GM15510 (cell line): ENCODE measurements around the gene NRXN2.

ENCODE experiments used
- POLR2A ChIP-seq: IDR thresholded peaks from 3 replicates; pipeline ENCODE4 v1.6.1; 2011; ENCODE audit warnings: borderline replicate concordance; ENCODE audit not compliant: insufficient read length; ENCODE audit errors: extremely low read depth

The NRXN2 gene

DNA sequence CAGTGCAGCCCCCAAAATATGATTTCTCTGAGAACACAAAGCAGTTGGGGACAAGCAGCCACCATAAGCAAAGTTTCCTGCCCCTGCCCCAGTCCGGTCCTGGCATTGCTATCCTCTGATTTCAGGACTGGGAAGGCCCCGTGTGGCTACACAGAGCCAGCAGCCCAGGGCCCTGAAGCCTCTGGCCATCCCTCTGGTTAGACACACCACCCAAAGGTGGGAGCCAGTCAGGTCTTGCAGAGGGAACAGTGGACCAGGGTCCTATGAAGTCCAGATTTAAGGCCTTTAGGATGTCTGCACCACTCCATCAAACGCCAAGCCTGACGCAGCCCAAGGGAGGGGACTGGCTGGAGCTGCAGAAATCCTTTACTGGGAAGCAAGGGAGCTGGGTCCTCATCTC, 68.6 kb downstream of the NRXN2 start:
- TF ChIP-seq POLR2A, result no peak

DNA sequence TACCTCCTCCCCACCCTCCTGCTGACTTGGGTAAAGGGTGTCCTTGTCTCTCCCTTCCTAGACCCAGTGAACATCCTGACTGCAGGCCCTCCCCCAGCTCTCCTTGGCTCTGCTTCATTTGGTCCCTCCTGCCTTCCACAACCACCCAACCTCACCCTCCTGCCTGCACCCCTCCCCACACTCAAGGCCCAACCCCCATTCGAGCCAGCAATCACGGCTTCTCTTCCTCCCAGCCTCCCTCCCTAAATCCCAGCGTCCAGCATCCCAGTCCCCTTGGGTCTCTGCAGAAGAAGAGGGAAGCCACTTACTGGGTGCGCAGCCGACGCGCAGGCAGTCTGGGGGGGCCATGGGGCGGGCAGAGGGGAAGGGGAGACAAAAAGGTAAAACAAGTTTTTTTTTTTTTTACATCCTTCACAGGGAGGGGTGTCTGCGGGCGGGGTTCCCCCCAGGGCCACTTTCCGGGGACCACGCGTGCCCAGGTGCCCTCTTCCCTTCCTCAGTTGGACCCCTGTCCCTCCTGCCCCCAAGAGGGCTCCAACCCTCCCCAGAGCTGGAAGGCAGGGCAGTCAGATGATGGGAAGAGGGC, 69.5 kb downstream of the NRXN2 start:
- no peak for TF ChIP-seq POLR2A

DNA sequence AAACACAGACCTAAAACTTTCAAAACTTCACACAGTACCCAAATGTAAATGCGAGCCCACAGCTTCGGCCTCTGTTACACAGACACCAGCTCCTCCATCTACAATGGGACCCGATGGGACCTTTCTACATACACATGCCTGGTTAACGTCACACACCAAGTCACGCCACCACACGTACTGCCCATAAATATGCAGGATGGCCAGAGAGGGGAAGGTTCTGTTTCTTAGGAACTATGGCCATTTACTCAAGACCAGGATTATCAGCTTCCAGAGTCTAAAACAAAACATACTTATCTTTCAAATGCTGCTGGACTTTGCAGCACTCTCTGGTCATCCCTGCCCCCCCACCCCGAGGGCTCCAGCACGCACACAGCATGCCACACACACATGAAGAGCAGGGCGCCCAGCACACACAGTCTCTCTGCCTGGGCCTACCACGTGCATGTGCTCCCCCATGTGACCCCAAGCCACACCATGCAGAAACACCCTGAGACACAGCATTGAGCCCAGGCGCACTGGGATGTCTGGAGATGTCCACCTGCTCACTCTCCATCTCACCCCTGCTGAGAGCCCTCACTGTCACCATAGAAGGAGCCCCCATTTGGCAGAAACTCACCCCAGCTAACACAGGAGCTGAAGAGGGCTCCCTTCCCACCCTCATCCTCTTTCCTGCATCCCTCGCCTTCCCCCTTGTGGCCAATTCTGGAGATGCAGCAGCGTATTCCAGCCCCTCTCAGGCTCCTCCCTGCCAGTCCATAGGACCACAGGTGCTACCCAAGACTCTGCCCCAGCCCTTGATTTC, 70.2 kb downstream of the NRXN2 start:
- no peak for TF ChIP-seq POLR2A

DNA sequence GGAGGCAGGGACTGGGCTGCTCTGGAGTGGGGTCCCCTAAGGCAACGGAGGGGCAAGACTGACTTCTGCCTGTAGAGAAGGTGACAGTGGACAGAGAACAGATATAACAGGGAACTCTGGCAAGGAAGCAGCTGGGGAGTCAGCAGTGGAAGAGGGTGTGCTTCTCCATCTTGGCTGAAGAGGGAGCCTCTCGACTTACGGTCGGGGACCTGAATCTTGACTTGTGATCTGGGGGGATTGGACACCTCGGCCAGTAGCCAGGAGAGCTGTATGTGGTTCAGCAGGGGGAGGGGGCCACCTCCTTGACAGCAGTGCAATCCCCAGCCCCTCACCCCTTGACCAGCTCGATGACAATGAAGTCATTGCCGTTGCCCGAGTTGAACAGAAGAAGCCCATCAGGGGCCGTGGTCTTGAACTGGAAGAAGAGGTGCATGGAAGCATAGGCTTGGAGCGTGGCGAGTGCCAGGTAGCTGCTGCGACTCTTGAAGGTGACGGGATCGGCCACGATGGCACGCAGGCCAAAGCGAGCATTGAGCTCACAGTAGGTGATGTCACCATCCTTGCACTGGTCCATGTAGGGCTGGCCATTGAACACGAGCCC, 72.0 kb downstream of the NRXN2 start:
- TF ChIP-seq POLR2A, result no peak

DNA sequence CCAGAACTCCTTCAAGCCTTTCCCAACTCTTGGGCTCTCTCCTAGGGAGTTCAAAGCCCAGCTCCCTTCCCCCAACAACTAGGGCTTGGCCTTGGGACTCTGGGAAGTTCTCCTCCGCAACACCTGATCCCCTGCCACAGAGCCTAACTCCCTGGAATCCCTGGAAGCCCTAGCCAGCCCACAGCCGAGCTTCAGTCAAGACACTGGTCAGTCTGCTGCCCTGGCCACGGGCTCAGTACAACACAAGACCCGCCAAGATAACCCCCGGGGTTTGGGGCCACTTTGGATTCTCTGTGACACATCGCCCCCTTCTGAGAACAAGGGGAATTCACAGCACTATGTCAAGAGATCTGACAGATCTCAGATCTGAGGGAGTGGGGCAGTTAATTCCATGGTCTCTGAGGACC, 73.7 kb downstream of the NRXN2 start:
- no peak for TF ChIP-seq POLR2A

DNA sequence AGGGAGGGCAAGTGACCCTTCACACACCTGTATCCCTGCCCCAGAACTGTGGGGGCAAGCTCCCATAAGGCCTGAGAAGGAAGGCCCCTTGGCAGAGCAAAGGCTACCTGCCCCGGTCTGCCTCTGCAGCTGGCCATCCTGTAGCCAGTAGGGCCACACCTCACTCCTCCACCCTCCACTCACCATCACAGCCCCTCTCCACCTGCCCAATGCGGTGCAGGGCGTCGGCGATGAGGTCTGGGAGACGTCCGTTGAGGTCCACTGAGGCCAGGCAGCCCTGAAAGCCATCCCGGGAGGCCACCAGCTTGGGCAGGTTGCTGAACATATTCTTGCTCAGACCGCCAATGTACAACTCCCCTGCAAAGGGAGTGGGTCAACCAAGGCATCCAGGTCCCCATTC, 74.4 kb downstream of the NRXN2 start:
- no peak for TF ChIP-seq POLR2A

DNA sequence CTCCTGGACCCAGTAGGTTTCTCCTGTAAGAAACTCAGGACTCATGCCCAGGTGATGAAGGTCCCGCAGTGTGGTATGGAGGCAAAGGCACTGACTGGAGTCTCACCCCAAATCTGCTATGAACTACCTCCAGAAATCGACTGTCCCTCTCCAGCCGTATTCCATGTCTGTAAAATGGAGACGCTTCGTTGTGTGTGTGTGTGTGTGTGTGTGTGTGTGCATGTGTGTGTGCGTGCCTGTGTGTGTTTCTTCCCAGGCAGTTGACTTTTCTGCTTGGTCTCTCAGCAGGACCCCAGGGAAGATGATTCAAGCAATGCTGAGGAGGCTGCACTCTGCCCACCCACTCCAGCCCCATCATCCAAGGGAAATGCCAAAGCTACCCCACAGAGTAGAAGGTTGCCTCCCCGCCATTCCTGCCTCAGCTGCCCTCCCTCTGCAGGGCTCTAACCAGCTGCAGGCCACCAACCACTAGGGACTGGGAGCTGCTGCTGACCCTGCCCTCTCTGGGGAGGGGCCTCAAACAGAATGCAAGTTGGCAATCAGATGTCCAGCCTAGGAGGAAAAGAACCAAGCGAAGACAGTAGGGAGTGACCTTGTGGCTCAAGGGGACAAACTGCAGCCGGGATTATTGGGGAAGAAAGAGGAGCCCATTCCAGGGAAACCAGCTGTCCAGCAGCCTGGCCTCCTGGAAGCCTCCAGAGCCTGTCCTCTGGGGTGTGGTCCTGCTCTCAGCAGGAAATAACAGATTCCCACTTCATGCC, 75.8 kb downstream of the NRXN2 start:
- no peak for TF ChIP-seq POLR2A

DNA sequence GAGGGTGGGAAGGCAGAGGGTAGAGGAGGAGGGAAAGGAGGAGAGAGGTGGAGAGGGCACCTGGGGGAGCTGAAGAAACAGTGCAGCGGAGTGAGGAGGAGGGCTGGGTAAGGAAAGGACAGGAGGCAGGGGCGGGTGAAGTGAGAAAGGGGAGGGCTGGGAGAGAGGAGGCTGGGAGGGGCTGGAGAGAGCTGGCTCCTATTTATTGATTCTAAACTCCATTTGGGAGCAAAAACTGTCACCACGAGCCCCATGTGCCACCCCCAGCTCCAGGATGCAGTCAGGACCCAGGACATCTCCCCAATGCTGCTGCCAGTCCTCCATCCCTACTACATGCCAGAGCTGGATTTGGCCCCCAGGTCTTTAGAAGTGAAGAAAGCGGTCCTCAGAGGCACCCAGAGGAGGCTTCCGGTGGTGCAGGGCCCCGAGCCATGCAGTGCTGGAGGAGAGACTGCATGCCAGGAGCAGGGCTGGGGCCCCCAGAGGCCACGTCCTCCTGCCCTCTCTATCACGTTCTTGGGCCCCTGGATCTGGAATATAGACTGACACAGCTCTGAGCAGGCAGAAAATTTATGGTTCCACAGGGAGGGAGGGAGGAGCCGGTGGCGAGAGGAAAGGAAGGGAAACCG, 78.2 kb downstream of the NRXN2 start:
- TF ChIP-seq POLR2A, result no peak

DNA sequence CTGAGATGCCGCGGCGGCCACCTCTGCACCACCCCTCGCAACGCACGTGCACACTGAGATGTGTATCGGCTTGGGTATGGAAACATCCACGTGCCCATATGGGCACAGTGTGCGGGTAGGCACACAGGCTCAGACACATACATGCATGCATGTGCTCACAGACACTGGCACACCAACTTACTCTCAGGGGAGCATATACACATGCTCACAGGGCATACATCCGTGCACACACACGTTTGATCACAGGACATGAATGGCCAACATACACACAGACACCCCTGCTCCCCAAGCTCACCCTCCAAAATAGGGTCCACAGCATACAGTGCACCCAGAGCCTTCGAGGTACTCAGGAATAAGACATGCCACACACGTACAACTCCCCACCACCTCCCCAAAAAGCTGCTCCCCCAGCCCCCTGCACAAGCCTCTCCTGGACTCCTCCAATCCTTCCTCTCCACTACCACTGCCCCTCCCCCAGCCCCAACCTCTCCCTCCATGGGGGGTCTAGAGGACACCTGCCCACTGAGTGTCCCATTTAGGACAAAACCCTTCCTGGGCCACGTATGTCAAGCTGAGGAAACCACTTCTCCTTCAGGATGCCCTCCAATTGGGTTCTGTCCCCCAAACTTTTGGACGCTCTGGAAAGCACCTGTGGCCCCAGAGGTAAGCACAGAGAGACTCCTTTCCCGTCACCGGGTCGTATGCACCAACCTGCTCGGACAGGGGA, 78.9 kb downstream of the NRXN2 start:
- TF ChIP-seq POLR2A, result no peak

DNA sequence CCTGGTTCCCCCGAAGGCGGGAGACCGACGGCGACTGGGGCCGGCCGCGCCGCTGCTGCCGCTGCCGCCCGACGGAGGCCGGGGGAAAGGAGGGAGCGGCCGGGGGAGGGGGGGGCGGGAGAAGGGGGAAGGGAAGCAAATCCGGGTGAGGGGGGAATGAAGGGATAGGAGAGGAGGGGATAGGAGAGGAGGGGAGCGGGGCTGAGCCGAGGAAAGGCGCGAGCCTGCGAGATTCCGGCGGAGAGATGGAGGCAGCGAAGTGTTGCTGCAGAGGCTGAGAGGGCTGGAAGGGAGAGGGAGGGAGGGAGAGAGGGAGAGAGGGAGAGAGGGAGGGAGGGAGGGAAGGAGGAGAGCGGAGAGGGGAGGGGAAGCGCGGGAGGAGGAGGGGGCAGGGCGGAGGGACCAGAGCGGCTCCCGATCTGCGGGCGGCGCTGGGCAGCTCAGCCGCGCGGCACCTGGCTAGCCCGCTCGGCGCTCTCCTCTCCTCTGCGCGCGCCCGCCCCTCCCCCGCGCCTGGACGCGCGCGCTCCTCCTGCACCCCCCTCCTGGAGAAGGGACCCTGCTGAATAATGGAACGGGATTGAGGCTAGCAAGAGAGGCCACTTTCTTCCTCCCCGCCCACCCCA, 79.6 kb downstream of the NRXN2 start:
- no peak for TF ChIP-seq POLR2A

DNA sequence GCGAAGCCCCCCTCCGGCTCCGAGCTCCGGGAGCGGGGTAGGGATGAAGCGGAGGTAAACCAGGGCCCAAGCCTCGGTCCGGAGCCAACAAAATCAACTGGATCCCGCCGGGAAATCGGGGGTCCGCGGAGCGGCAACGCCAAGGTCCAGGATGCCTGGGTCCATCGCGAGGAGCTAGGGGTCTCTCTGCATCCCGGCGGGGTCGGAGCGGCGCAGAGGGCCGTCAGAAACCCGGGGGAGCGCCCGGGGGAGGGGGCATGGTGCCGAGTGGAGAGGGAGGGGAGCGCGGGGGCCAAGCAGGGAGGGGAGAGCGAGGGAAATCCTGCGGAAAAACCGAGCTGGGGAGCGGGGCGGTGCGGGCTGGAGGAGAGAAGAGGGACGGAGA, 80.1 kb downstream of the NRXN2 start:
- TF ChIP-seq POLR2A, result no peak

DNA sequence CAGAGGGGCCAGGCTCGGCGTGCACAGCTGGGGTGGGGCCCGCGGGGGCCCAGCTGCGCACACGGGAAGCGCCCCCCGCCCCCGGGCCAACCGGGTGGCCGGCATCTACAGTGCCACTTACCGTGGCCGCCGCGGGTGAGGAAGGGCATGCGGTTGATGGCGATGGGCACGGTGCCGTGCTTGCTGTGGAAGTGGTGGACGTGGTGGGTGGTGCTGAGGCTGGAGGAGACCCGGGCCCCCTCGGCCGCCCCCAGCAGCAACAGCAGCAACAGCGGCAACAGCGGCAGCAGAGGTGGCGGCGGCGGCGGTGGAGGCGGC, 80.6 kb downstream of the NRXN2 start:
- TF ChIP-seq POLR2A, result no peak

DNA sequence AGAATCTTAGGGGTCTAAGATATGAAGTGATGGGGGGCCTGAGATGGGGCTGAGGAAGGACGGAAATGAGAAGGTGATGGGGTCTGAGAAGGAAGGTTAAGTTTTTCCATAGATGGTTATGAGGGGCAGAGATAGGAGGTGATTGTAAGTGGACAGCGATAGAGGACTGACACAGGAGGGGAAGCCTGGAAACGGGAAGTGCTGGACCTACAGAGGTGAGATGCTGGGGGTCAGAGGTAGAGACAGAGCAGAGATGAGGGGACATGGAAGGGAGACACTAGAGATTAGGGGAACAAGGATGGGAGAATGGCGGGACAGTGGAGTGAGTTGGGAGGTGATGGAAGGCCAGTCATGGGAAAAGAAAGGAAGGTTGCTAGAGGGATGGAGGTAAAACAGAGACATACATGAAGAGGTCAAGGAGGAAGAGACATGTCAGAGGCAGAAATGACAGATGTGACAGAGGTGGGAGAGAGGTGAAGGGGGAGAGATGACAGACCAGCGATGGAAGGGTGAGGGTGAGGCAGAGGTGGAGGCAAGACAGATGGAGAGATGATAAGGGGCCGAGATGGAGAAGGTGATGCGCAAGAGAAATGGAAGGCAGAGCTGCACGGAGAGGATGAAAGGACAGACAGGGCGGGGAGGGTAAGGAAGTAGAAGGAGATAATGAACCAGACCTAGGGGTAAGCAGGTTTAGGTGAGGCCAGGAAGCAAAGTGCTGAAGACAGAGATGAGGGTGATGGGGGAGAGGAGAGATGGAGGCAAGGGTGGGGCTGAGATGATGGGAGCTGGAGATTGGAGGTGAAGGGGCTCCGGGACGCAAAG, 81.2 kb downstream of the NRXN2 start:
- no peak for TF ChIP-seq POLR2A
